Measurements from ENCODE around the gene LGR4. TPM values are rescaled to one million over a fixed set of nuclear protein-coding genes. Genes with fewer than 3 reads are reported as not detected.
"Not testable (repeated sequence)": the region's sequence is repeated elsewhere in the genome, so short reads cannot be mapped to it uniquely, and the experiment has no call there.

Gene LGR4
- total and polyA plus RNA-seq, 10 donors, result 1.5 to 47.2 (median 27.0) TPM

DNA sequence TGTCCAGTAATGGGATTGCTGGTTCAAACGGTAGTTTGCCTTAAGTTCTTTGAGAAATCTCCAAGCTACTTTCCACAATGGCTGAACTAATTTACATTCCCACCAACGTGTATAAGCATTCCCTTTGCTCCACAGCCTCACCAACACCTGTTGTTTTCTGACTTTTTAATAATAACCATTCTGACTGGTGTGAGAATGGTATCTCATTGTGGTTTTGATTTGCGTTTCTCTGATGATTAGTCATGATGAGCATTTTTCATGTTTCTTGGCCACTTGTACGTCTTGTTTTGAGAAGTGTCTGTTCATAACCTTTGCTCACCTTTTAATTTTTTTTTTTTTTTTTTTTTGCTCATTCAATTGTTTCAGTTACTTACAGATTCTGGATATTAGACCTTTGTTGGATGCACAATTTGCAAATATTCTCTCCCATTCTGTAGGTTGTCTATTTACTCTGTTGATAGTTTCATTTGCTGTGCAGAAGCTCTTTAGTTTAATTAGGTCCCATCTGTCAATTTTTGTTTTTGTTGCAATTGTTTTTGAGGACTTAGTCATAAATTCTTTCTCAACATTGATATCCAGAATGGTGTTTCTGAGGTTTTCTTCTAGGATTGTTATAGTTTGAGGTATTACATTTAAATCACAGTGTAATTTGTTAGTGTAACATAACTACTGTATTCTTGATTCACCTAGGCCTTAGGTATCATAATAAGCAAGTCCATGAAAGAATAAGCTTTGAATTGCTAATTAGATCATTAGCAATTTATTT is 142.5 kb downstream of the LGR4 start:
- no peak overlapping the region for H3K27ac ChIP-seq
- WGBS, 5 donors, result 80 to 95% (median 81%) methylated on average over 4 of the region's 4 CpGs
- H3K36me3 ChIP-seq, result no peaks in the 10 kb centered on the region
- H3K27me3 ChIP-seq (replicated peaks in 1 of 7), result no peaks in the 10 kb centered on the region
- H3K4me3 ChIP-seq, result no peak overlapping the region
- intact Hi-C loops (cut with DNase I; ENCODE audit: low total_unique reads), result no loop called here
- no peaks in the 10 kb centered on the region for H3K4me1 ChIP-seq
- no peak for DNase-seq
- TF ChIP-seq POLR2AphosphoS5 (IDR thresholded peaks at IDR 0.05) (no peak), POLR2A (IDR thresholded peaks at IDR 0.05) (no peak)
- TF ChIP-seq, protein P1, sequence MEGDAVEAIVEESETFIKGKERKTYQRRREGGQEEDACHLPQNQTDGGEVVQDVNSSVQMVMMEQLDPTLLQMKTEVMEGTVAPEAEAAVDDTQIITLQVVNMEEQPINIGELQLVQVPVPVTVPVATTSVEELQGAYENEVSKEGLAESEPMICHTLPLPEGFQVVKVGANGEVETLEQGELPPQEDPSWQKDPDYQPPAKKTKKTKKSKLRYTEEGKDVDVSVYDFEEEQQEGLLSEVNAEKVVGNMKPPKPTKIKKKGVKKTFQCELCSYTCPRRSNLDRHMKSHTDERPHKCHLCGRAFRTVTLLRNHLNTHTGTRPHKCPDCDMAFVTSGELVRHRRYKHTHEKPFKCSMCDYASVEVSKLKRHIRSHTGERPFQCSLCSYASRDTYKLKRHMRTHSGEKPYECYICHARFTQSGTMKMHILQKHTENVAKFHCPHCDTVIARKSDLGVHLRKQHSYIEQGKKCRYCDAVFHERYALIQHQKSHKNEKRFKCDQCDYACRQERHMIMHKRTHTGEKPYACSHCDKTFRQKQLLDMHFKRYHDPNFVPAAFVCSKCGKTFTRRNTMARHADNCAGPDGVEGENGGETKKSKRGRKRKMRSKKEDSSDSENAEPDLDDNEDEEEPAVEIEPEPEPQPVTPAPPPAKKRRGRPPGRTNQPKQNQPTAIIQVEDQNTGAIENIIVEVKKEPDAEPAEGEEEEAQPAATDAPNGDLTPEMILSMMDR (IDR thresholded peaks at IDR 0.05 in 8 of 11, conservative IDR thresholded peaks at IDR 0.05 in 3 of 11), result no peak
- H3K9me3 ChIP-seq, result peaks cover 0 to 14% (median 8%) of the 10 kb centered on the region in 8 donors

DNA sequence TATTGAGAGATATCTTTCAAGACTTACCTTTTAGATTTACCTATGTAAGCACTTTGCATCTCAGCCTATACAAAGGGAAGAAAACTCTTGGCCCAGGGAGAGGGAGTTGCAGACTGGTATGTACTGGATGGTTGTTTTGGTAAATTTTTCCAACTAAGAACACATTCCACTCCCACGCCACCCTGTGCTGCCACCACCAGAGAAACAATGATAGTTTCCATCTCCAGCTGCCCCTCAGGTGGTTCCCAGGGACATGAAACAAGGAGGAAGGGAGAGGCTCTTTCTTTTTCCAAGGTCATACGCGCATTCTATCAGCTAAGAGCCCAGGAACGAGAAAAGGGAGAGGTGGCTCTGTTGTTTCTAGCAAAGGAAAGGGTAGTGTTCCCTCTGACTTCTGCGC is 144.0 kb downstream of the LGR4 start:
- no peaks in the 10 kb centered on the region for H3K27me3 ChIP-seq (replicated peaks in 1 of 7)
- no peak for DNase-seq
- H3K4me3 ChIP-seq, result no peak overlapping the region
- H3K36me3 ChIP-seq, result no peaks in the 10 kb centered on the region
- intact Hi-C loops (cut with DNase I; ENCODE audit: low total_unique reads), result no loop called here
- TF ChIP-seq POLR2A (IDR thresholded peaks at IDR 0.05), result no peak
- no peak for TF ChIP-seq POLR2AphosphoS5 (IDR thresholded peaks at IDR 0.05)
- TF ChIP-seq, protein P1 (IDR thresholded peaks at IDR 0.05 in 8 of 11, conservative IDR thresholded peaks at IDR 0.05 in 3 of 11), result no peak
- H3K27ac ChIP-seq, result no peak overlapping the region
- H3K9me3 ChIP-seq, result peaks cover 0 to 14% (median 8%) of the 10 kb centered on the region in 8 donors
- 83 to 94% (median 91%) methylated on average over 5 of the region's 5 CpGs for WGBS, 5 donors
- no peaks in the 10 kb centered on the region for H3K4me1 ChIP-seq

- H3K27ac ChIP-seq; intact Hi-C loops (cut with DNase I; ENCODE audit: low total_unique reads); DNase-seq; H3K4me1 ChIP-seq; H3K4me3 ChIP-seq; H3K27me3 ChIP-seq (replicated peaks in 1 of 7); H3K36me3 ChIP-seq: not testable (repeated sequence)
- peaks cover 0 to 14% (median 8%) of the 10 kb centered on the region in 8 donors for H3K9me3 ChIP-seq
- WGBS, 5 donors, result 90 to 97% (median 93%) methylated on average over 1 to 2 of the region's 2 CpGs
Observed at GRCh38 chr11:27327064-27327463, 145.5 kb downstream of the LGR4 start.

DNA sequence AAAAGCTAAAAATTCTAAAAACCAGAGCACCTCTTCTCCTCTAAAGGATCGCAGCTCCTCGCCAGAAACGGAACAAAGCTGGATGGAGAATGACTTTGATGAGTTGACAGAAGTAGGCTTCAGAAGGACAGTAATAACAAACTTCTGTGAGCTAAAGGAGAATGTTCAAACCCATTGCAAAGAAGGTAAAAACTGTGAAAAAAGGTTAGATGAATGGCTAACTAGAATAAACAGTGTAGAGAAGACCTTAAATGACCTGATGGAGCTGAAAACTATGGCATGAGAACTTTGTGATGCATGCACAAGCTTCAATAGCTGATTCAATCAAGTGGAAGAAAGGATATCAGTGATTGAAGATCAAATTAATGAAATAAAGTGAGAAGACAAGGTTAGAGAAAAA is 150.4 kb downstream of the LGR4 start:
- H3K27ac ChIP-seq; DNase-seq; H3K4me1 ChIP-seq; H3K36me3 ChIP-seq; intact Hi-C loops (cut with DNase I; ENCODE audit: low total_unique reads); H3K4me3 ChIP-seq; H3K27me3 ChIP-seq (replicated peaks in 1 of 7): not testable (repeated sequence)
- peaks cover 0 to 14% (median 8%) of the 10 kb centered on the region in 8 donors for H3K9me3 ChIP-seq
- WGBS, 5 donors, result 61 to 97% (median 89%) methylated on average over 3 of the region's 3 CpGs

- H3K27me3 ChIP-seq (replicated peaks in 1 of 7); H3K9me3 ChIP-seq; H3K4me1 ChIP-seq; intact Hi-C loops (cut with DNase I; ENCODE audit: low total_unique reads); H3K27ac ChIP-seq; H3K4me3 ChIP-seq; DNase-seq; H3K36me3 ChIP-seq: not testable (repeated sequence)
- 91 to 95% (median 91%) methylated on average over 10 of the region's 10 CpGs for WGBS, 5 donors
Observed at GRCh38 chr11:27321340-27321739, 151.2 kb downstream of the LGR4 start.
